Keratinocyte (primary cell): ENCODE data around the gene CD300LD. TPM values are rescaled to one million over a fixed set of nuclear protein-coding genes. Genes with fewer than 3 reads are reported as not detected.

Experiments
- DNase-seq: peaks from one replicate; pipeline ENCODE4 v3.0.0-alpha.2; 2011; ENCODE audit warnings: low read depth, missing footprints, low spot score
- FAIRE-seq: peaks from 2 replicates; lab custom pipeline; 2011; peaks lifted over from hg19 to GRCh38; lab: Jason Lieb, UNC
- H2AFZ ChIP-seq: 2 replicates; pipeline ENCODE4 v1.6.0; 2012; ENCODE audit warnings: low read length, control low read depth, inconsistent platforms; ENCODE audit not compliant: control insufficient read depth
- H3K27ac ChIP-seq: 2 replicates; pipeline ENCODE4 v1.5.1; 2011; ENCODE audit warnings: low read length; ENCODE audit not compliant: control insufficient read depth, insufficient read depth
- H3K27me3 ChIP-seq: 3 replicates; pipeline ENCODE4 v1.6.0; 2011; ENCODE audit warnings: low read length; ENCODE audit not compliant: control insufficient read depth, insufficient read depth; ENCODE audit errors: extremely low read depth
- H3K36me3 ChIP-seq, 2 experiments: 2 replicates in 1 of 2; 3 replicates in 1 of 2; pipeline ENCODE4 v1.5.1; 2011; ENCODE audit warnings: low read length in 2 of 2, mild to moderate bottlenecking in 1 of 2; ENCODE audit not compliant: control insufficient read depth in 2 of 2, insufficient read depth in 2 of 2; ENCODE audit errors: extremely low read depth in 1 of 2
- H3K4me1 ChIP-seq: 3 replicates; pipeline ENCODE4 v1.5.1; 2011; ENCODE audit warnings: low read length; ENCODE audit not compliant: control insufficient read depth, insufficient read depth; ENCODE audit errors: extremely low read depth
- H3K4me2 ChIP-seq: 3 replicates; pipeline ENCODE4 v1.6.0; 2011; ENCODE audit warnings: low read depth, low read length; ENCODE audit not compliant: control insufficient read depth, insufficient read depth; ENCODE audit errors: extremely low read depth
- H3K4me3 ChIP-seq, 3 experiments: fragments of 200-600 bp in 1 of 3; sonication (generic) in 1 of 3; 2 replicates in 2 of 3; 3 replicates in 1 of 3; pipeline ENCODE4 v1.5.1; 2011 to 2016; ENCODE audit warnings: low read length in 3 of 3, mild to moderate bottlenecking in 3 of 3, control low read depth in 2 of 3, inconsistent platforms in 1 of 3, low read depth in 1 of 3, mixed read lengths in 1 of 3, mixed run types in 1 of 3, moderate library complexity in 1 of 3; ENCODE audit not compliant: control insufficient read depth in 2 of 3, insufficient read depth in 2 of 3; ENCODE audit errors: extremely low read depth in 1 of 3
- H3K79me2 ChIP-seq: 2 replicates; pipeline ENCODE4 v1.6.0; 2012; ENCODE audit warnings: low read length; ENCODE audit not compliant: control insufficient read depth, insufficient read depth
- H3K9ac ChIP-seq: 3 replicates; pipeline ENCODE4 v1.6.0; 2011; ENCODE audit warnings: low read length; ENCODE audit not compliant: control insufficient read depth, insufficient read depth; ENCODE audit errors: extremely low read depth
- H3K9me1 ChIP-seq: 3 replicates; pipeline ENCODE4 v1.6.0; 2011; ENCODE audit warnings: low read length; ENCODE audit not compliant: control insufficient read depth, insufficient read depth; ENCODE audit errors: extremely low read depth
- H3K9me3 ChIP-seq: 2 replicates; pipeline ENCODE4 v1.5.1; 2012; ENCODE audit warnings: low read depth, low read length; ENCODE audit not compliant: control insufficient read depth
- H4K20me1 ChIP-seq: 3 replicates; pipeline ENCODE4 v1.6.0; 2011; ENCODE audit warnings: low read length; ENCODE audit not compliant: control insufficient read depth, insufficient read depth; ENCODE audit errors: extremely low read depth
- CTCF ChIP-seq, 3 experiments: IDR thresholded peaks in 1 of 3; conservative IDR thresholded peaks in 1 of 3; optimal IDR thresholded peaks in 1 of 3; 2 replicates in 2 of 3; 3 replicates in 1 of 3; pipeline versions ENCODE3 to v1.5.1; 2011; ENCODE audit warnings: low read length in 3 of 3, mild to moderate bottlenecking in 3 of 3, moderate library complexity in 2 of 3, control low read depth in 1 of 3, inconsistent platforms in 1 of 3; ENCODE audit not compliant: insufficient read depth in 2 of 3; ENCODE audit errors: extremely low read depth in 1 of 3
- EZH2 ChIP-seq: IDR thresholded peaks from one replicate; pipeline ENCODE4 v1.6.1; 2012; ENCODE audit warnings: inconsistent platforms, mild to moderate bottlenecking, low read length, moderate library complexity
- dilution Hi-C: fragments of 300-500 bp; cut with MboI; formaldehyde crosslinking; loops from one replicate; pipeline ENCODE4 v1.7.0; 2020; ENCODE audit warnings: low sequenced_read_pairs; ENCODE audit not compliant: extremely low pct_ligation_motif_present
- polyA plus RNA-seq, 5 experiments: library from polyadenylated mRNA; depleted of rRNA in 3 of 5; stranded (reverse) in 3 of 5; stranded (forward) in 1 of 5; unstranded in 1 of 5; fragments of >200 nt; gene quantifications; 1 replicate in 1 of 5; 2 replicates in 3 of 5; 3 replicates in 1 of 5; pipeline versions ENCODE4 v1.2.1 to v1.2.3, GENCODE V29; 2011 to 2012; ENCODE audit warnings: missing spikeins in 2 of 5, low read depth in 1 of 5, low replicate concordance in 1 of 5

Gene CD300LD
- polyA plus RNA-seq, 1 donor (not counting 4 experiments of a cell fraction or from before 2014, with no cell fraction given), result not detected

DNA sequence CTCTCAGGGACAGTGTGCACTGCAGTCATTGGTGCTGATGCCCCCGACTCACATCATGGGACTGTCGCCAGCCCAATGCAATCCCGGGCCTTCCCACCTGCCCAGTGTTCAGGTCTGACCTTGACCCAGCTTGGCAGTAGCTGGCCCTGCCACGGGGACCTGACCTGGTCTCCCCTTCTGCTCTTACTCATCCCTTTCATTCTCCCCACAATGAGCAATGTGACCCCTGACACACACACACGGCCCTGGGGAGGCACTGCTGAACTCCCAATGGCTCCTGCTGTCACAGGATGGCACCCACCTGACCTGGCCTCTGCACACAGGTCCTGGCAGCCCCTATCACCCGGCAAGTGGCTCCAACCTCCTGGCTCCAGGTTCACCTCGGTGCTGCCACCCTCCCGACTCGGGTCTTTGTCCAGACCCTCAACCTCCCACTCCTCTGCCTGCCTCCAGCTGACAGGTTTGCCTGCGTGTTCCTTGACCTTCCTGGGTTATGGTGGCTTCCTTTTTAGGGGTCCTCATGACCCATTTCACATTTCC, 52.7 kb downstream of the CD300LD start:
- DNase-seq, result no peak
- H2AFZ ChIP-seq, result no peak overlapping the region
- H4K20me1 ChIP-seq, result no peaks in the 10 kb centered on the region
- H3K79me2 ChIP-seq, result no peaks in the 10 kb centered on the region
- H3K9me3 ChIP-seq, result no peaks in the 10 kb centered on the region
- H3K9ac ChIP-seq, result no peak overlapping the region
- FAIRE-seq, result no peak
- H3K27ac ChIP-seq, result no peak overlapping the region
- dilution Hi-C loops, result no loop called here
- peaks cover 17% of the 10 kb centered on the region for H3K27me3 ChIP-seq
- H3K36me3 ChIP-seq, result no peaks in the 10 kb centered on the region
- no peaks in the 10 kb centered on the region for H3K9me1 ChIP-seq
- H3K4me1 ChIP-seq, result no peaks in the 10 kb centered on the region
- no peak for TF ChIP-seq EZH2
- TF ChIP-seq CTCF (optimal IDR thresholded peaks at IDR 0.05 in 1 of 3, IDR thresholded peaks at IDR 0.05 in 1 of 3, conservative IDR thresholded peaks at IDR 0.05 in 1 of 3; ENCODE audit: extremely low read depth in 1 of 3, insufficient read depth in 2 of 3, low read length in 3 of 3), result no peak
- no peak overlapping the region for H3K4me3 ChIP-seq
- H3K4me2 ChIP-seq, result no peak overlapping the region

GRCh38 chr17:74536890-74537289, 55.2 kb downstream of the CD300LD start:
- Histone ChIP-seq H3K4me2 (no peak overlapping the region), H3K4me1 (no peaks in the 10 kb centered on the region), H3K9ac (no peak overlapping the region), H3K9me3 (no peaks in the 10 kb centered on the region), H3K4me3 (no peak overlapping the region), H3K36me3 (no peaks in the 10 kb centered on the region), H3K27ac (no peak overlapping the region), H4K20me1 (no peaks in the 10 kb centered on the region), H2AFZ (no peak overlapping the region), H3K9me1 (no peaks in the 10 kb centered on the region), H3K27me3 (peaks cover 8% of the 10 kb centered on the region), H3K79me2 (no peaks in the 10 kb centered on the region)
- FAIRE-seq (no peak), DNase-seq (no peak)
- no peak for TF ChIP-seq CTCF (optimal IDR thresholded peaks at IDR 0.05 in 1 of 3, IDR thresholded peaks at IDR 0.05 in 1 of 3, conservative IDR thresholded peaks at IDR 0.05 in 1 of 3; ENCODE audit: extremely low read depth in 1 of 3, insufficient read depth in 2 of 3, low read length in 3 of 3)
- dilution Hi-C loops, result no loop called here
